KMS-11 (cell line): Measurements from ENCODE around the gene POTEB3.
"Not testable (repeated sequence)": the region's sequence is repeated elsewhere in the genome, so short reads cannot be mapped to it uniquely, and the experiment has no call there.

Source experiments
- H2AFZ ChIP-seq: fragments of 200-600 bp; sonication (generic); 2 replicates; pipeline ENCODE4 v1.6.1; 2016; ENCODE audit warnings: antibody characterized with exemption, mixed run types, low read depth
- H3K27ac ChIP-seq: fragments of 200-600 bp; sonication (generic); 2 replicates; pipeline ENCODE4 v1.6.1; 2016; ENCODE audit warnings: mild to moderate bottlenecking, mixed run types
- H3K27me3 ChIP-seq: fragments of 200-600 bp; sonication (generic); 2 replicates; pipeline ENCODE4 v1.6.1; 2017; ENCODE audit warnings: mild to moderate bottlenecking, low read depth, mixed run types, moderate library complexity; ENCODE audit not compliant: insufficient read depth
- H3K36me3 ChIP-seq: fragments of 200-600 bp; sonication (generic); 2 replicates; pipeline ENCODE4 v1.6.1; 2017; ENCODE audit warnings: mild to moderate bottlenecking, mixed run types; ENCODE audit not compliant: insufficient read depth
- H3K4me1 ChIP-seq: fragments of 200-600 bp; sonication (generic); 2 replicates; pipeline ENCODE4 v1.6.1; 2016; ENCODE audit warnings: mild to moderate bottlenecking, low read depth, mixed run types; ENCODE audit not compliant: poor library complexity, severe bottlenecking
- H3K4me2 ChIP-seq: fragments of 200-600 bp; sonication (generic); 2 replicates; pipeline ENCODE4 v1.7.0; 2016; ENCODE audit warnings: mild to moderate bottlenecking, mixed run types
- H3K4me3 ChIP-seq: fragments of 200-600 bp; sonication (generic); IDR thresholded peaks from 2 replicates; pipeline ENCODE4 v1.6.1; 2017; ENCODE audit warnings: low read depth, low read length, mixed read lengths; ENCODE audit not compliant: insufficient read depth
- H3K79me2 ChIP-seq: fragments of 200-600 bp; sonication (generic); 2 replicates; pipeline ENCODE4 v1.6.1; 2016; ENCODE audit warnings: low read depth, mixed run types; ENCODE audit not compliant: insufficient read depth
- H3K9ac ChIP-seq: fragments of 200-600 bp; sonication (generic); 2 replicates; pipeline ENCODE4 v1.6.1; 2016; ENCODE audit warnings: mild to moderate bottlenecking, mixed run types
- H4K20me1 ChIP-seq: fragments of 200-600 bp; sonication (generic); 2 replicates; pipeline ENCODE4 v1.6.1; 2016; ENCODE audit warnings: mild to moderate bottlenecking, mixed run types; ENCODE audit not compliant: insufficient read depth

POTEB3 gene

DNA sequence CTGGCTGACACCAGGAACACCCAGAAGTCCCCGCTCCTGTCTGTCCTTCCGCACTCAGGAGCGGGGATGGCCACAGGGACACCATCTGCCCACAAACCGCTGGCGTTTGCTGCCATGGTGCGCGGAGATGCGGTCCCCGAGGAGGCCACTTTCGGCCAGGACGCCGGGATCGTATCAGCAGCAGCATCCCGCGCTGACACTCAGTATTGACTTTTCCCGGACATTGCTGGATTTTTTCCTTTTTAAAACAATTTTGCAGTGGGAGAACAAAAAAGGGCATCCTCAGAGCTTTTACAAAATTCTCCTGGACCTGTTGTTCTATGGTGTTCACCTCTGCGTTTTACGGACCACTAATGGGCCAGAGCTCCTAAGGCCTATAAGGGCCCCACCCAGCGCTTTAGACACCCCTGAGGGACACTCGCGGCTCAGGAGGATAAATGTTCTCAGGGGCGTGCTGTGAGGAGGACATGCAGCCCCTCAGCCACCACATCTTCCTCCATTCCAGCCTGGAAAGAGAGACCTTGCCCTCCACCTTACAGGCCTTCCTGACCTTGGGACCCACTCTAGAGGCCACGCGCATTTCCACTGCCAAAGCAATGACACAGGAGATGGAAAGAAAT lies 56.3 kb downstream of the POTEB3 start:
- not testable (repeated sequence) for H2AFZ ChIP-seq, H3K36me3 ChIP-seq, H3K9ac ChIP-seq, H3K27ac ChIP-seq, H4K20me1 ChIP-seq, H3K4me3 ChIP-seq, H3K79me2 ChIP-seq, H3K4me1 ChIP-seq, H3K4me2 ChIP-seq, H3K27me3 ChIP-seq

DNA sequence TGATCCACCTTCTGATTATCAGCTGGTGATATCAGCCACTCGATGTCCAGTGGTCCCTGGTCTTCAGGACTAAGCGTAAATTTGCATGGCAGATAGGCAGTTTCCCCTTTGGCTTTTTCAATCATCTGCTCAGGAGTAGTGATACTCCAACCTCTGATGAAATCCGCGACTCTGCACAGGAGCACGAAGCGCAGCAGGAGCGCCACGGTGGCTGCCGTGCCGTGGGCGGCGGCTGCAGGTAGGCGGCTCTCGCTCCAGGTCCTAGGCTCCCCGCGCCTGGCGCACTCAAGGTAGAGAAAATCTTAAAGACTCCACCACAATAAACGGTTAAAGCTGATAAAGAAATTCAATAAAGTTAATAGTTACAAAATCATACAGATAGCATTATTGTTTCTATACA lies 66.6 kb downstream of the POTEB3 start:
- not testable (repeated sequence) for H3K27me3 ChIP-seq, H3K36me3 ChIP-seq, H3K27ac ChIP-seq, H3K4me3 ChIP-seq, H3K4me2 ChIP-seq, H3K4me1 ChIP-seq, H4K20me1 ChIP-seq, H3K79me2 ChIP-seq, H3K9ac ChIP-seq, H2AFZ ChIP-seq

DNA sequence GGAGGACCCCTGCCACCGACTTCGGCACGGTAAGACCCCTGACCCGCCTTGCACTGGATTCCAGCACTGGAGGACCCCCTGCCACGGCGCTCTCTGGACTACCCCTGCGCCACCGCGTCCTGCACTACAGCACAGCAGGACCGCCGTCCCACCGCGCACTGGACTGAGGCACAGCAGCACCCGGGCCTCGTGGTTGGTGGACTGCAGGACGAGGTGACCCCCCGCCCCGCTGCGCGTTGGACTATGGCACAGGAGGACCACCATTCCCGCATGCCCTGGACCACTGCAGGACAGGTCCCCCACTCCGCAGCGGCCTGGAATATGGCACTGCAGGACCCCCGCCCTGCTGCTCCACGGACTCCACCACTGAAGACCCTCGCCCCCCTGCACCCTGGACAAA lies 71.1 kb downstream of the POTEB3 start:
- not testable (repeated sequence) for H3K27me3 ChIP-seq, H3K9ac ChIP-seq, H3K4me3 ChIP-seq, H3K36me3 ChIP-seq, H4K20me1 ChIP-seq, H2AFZ ChIP-seq, H3K79me2 ChIP-seq, H3K27ac ChIP-seq, H3K4me1 ChIP-seq, H3K4me2 ChIP-seq

DNA sequence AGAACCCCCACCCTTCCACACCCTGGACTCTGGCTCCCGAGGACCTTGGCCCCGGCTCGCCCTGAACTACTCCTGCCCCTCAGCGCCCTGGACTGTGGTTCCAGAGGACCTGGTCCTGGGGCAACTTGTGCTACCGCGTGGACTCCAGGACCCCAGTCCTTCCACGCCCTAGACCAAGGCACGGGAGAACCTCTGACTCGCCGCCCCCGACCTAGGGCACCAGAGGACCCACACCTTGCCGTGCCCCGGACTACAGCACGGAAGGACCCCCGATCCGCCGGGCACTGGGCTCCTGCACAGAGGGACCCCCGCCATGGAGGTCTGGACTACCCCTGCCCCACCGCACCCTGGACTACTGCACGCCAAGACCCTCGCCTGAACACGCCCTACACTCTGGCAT lies 71.7 kb downstream of the POTEB3 start:
- not testable (repeated sequence) for H4K20me1 ChIP-seq, H3K36me3 ChIP-seq, H3K4me1 ChIP-seq, H3K4me3 ChIP-seq, H3K9ac ChIP-seq, H2AFZ ChIP-seq, H3K27me3 ChIP-seq, H3K4me2 ChIP-seq, H3K27ac ChIP-seq, H3K79me2 ChIP-seq
